ENCODE data around the gene MCCC1.
"Not testable (repeated sequence)": the region's sequence is repeated elsewhere in the genome, so short reads cannot be mapped to it uniquely, and the experiment has no call there.

MCCC1 gene

DNA sequence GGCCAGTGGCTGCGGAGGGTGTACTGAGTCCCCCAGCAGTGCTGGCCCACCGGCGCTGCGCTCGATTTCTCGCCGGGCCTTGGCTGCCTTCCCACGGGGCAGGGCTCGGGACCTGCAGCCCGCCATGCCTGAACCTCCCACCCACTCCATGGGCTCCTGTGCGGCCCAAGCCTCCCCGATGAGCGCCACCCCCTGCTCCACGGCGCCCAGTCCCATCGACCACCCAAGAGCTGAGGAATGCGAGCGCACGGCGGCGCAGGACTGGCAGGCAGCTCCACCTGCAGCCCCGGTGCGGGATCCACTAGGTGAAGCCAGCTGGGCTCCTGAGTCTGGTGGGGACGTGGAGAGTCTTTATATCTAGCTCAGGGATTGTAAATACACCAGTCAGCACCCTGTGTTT lies 1.7 kb upstream of the MCCC1 start:
- not testable (repeated sequence) for DNase-seq

DNA sequence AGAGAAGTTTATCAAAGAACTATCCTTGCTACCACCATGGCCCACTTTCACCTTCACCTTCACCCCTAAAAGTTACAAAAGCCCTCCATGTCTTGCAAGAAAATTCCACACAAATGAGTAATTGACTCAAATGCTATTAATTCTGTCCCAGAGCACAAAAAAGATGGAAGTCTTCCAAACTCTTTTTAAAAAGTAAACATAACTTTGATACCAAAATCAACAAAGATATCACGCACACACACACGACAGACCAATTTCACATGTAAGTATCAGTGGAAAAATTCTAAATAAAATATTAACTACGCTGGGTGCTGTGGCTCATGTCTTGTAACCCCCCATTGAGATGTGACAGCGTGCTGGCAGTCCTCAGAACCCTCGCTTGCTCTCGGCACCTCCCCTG lies 1.1 kb upstream of the MCCC1 start:
- DNase-seq: no peak

DNA sequence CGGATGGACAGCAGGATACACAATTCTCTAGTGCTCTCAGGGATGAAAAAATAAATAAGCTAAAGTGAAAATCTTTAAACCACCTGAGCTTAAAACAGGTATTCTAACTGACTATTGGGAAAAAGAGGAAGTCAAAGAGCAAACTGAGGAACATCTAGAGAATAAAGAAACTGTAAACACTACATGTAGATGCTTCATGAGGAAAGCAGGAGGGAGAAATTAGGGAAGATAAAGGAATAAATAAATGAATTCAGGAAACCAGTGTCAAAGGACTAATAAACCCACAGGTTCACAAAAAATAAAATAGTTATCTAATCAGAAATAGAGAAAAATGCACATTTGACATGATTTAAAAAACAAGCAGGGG lies 525 bp upstream of the MCCC1 start:
- no peak for DNase-seq

DNA sequence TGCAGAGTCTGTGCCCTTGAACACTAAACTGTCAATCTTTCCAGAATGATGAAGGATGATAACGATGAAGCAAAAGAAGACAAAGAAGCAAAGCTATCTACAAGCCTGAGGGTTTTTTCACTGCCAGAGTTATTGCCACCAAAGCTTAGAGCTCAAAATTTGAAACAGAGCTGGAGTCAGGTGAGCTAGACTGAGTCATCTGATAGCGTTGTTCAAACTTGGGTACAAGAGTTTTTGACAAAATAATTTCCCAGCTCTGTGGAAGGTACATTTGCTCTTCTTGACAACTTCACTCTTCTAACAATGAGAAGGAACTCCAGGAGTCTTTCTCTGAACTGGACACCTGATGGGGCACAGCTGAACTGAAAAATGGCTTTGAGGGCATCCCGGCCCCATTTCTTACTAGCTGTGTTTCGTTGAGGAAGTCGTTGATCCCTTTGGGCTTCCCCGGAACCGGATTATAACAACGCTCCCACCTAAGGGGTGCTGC lies 715 bp downstream of the MCCC1 start:
- no peak for DNase-seq

DNA sequence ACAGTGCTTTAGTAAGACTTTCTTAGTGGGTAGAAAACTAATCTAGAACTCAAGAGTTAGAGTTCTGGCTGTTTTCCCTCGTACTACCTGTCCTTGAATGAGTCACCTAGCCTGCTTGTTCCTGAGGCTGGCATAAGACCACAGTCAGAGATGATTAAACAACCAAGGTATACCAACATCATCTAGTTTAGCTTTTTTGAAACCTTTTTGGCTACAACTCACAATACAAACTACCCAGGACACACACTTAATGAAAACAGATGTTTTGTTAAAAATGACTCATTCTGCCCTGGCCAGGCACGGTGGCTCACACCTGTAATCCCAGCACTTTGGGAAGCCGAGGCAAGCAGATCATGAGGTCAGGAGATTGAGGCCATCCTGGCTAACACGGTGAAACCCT lies 4.6 kb downstream of the MCCC1 start:
- no peak for DNase-seq

DNA sequence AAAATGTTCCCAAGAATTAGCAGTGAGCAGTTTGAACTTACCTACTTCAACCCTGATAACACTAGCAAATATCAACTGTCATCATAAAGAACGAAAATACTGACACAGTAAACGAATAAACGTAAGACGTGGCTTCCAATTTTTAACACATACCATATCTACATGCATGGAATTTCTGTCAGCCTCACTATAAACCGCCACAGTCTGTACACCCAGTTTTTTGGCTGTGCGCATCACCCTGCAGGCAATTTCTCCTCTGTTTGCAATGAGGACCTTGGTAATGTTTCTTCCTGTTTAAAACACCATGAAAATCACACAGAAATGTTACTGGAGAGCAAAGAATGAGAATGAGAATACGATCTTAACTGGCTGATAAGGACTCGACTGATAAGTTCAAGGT lies 7.0 kb downstream of the MCCC1 start:
- DNase-seq: no peak

DNA sequence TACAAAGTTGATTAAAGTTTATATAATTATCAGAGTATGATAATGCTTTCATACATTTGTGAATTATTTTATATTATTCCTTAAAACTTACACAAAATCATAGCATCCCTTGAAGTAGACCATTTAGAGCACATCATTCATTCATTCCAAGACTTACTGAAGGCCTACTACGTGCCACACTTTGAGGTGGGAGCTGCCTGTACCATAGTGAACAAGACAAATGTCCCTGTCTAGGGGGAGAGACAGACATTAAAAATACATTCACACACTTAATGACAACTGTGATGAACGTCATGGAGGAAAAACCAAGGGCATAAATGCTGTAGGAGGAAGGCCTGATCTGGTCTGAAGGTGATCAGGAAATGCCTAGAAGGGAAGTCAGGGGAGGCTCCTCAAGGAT lies 12.1 kb downstream of the MCCC1 start:
- no peak for DNase-seq

DNA sequence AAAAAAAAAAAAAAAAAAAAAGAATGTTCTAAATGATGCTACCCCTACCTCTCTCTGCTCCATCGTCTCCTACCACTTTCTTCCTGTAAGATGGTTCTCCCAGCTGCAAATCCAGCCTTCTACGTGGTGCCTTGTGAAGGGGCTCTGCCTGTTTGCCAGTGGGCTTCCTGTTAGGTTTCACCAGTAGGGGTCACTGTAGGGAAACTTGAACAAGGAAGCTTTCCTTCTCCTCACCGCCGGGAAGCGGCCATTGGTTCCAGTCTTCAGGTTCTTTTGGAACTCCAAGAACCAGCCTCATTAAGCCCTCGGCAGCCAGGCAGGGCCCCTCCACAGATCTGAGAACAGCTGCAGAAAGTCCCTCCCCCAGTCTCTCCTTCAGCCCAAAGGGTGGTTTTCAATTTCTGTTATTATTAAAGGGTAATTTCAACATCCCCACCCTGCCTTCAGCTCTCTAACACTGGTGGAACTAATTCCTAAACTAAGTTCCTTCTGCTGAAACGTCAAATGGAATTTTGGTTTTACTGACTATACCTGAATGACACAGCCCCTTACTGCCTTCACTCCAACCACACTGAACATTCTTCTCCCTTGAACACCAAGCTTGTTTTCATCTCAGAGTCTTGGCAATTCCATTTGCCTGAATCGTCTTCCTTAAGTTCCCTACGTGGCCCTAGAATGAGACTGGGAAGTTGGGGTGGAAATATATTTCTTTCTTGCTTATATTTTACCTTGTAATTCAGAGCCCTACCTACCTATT lies 13.5 kb downstream of the MCCC1 start:
- DNase-seq: no peak

DNA sequence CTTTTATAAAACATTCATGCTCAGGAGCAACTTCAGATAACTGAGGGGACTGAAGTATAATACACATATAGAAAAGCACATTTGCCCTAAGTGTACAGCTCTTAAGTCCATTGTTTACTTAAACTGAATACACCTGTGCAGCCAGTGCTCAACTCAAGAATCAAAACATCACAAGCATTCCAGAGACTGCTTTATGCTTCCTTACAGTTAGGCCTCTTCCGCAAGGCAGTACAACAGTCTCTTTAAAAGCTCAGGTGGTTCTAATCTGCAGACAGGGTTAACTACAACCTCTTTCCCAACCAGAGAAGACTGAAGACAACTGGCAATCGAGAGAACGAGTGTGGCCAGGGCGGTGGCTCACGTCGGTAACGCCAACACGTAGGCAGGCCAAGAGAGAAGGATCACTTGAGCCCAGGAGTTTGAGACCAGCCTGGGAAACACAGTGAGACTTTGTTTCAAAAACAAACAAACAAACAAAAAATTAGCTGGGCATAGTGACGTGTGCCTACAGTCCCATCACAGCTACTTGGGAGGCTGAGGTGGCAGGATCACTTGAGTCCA lies 16.9 kb downstream of the MCCC1 start:
- DNase-seq: no peak

DNA sequence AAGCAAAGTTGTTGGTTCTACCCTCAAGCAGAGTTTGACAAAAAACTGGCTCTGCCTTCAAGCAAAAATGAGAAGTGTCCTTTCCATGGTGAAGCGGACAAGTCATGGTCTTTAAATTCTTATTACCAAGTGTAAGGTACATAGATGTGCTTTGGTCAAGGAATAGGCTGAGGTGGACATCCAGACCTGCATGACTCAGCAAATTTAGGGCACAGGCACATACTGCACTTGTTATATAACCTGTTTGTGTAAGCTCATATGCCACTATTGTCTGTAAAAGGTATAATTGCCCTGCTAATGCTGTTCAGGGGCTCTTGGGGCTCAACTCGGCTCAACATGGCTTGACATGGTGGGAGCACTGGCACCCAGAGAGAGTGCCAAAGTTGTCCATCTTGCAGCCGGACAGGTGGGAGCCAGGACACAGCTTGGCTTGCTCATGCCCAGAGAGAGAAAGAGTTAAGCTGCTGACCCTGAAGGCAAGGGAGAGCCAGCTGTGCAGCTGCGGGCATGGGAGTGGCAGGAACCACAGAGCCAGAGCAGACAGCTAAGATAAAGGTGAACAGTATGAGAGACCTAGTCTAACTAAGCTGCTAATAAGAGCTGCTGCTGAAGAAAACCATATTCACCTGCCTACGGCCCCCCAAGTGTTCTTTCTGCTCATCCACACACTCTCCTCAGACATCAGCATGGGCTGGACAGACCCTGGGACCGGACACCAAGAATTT lies 17.7 kb downstream of the MCCC1 start:
- DNase-seq: no peak

DNA sequence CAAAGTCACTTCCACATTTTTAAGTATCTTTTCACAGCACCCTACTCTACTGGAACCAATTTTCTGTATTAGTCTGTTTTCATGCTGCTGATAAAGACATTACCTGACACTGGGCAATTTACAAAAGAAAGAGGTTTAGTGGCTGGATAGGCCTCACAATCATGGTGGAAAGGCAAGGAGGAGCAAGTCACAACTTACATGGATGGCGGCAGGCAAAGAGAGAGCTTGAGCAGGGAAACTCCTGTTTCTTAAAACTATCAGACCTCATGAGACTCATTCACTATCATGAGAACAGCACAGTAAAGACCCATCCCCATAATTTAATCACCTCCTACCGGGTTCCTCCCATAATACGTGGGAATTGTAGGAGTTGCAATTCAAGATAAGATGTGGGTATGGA lies 18.7 kb downstream of the MCCC1 start:
- no peak for DNase-seq

DNA sequence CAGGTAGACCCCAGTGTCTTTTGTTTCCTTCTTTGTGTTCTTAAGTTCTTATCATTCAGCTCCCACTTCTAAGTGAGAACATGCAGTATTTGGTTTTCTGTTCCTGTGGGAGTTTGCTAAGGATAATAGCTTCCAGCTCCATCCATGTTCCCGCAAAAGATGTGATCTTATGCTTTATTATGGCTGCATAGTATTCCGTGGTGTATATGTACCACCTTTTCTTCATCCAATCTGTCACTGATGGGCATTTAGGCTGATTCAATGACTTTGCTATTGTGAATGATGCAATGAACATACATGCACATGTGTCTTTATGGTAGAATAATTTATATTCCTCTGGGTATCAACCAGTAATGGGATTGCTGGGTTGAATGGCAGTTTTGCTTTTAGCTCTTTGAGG lies 24.4 kb downstream of the MCCC1 start:
- no peak for DNase-seq

DNA sequence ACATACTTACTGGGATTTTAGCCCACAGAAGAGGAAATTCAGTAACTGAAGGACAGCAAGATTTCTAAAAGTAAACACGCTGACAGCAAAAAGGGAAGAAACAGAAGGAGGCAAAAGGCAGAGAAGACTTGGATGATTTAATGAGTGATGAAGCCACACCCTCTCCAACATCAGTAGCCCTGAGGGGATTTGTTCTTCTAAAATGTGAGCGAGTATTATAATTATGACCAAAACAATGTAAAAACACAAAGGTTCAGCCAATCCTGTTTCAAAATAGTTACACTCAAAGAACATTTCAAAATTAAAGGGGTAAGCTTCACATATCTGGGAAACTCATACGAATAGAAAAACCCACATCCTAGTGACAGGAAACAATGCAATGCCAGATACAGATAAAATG lies 25.0 kb downstream of the MCCC1 start:
- DNase-seq: no peak

DNA sequence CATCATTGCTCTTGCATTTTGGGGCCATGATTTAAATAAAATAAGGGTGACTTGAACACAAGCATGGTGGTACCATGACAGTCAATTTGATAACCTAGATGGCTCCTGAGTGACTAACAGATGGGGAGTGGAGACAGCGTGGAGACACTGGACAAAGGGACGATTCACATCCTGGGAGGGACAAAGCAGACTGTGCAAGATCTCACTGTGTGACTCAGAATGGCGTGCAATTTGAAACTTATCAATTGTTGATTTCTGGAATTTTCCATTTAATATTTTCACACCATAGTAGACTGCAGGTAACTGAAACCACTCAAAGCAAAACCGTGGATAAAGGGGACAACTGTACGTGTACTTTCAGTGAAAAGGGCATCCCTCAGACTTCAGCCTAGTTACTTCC lies 25.5 kb downstream of the MCCC1 start:
- no peak for DNase-seq

DNA sequence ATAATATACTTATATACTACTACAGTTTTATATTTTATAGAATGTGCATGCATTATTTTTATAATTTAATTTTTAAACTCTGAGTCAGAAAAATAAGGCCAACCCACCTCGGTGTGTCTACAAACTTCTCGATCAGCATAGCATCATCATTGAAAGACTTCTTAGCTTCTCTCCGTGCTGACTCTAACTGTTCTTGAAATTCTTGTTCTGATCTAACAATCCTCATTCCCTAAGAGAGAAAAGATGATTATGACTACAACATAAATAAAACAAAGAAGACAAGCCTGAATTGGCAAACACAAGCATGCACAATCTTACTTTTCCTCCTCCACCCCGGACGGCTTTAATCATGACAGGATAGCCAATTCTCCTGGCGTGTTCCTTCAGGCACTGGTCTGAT lies 28.4 kb downstream of the MCCC1 start:
- DNase-seq: no peak

DNA sequence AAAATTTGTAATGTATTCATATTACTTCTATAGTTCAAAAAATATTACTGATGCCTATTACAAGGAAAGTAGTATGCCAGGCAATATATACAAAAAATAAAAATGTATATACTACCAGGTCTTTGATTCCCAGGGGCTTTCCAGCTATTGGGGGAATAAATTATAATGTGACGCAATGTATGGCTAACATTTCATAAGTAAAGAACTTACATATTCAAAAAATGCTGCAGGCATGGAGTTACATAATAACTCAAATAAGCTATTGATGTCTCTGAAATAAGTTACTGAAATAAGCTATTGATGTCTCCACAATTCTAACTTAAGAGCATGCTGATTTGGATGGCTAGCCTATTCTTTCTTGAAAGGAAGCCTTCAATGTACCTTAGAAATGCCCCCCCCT lies 30.2 kb downstream of the MCCC1 start:
- no peak for DNase-seq

DNA sequence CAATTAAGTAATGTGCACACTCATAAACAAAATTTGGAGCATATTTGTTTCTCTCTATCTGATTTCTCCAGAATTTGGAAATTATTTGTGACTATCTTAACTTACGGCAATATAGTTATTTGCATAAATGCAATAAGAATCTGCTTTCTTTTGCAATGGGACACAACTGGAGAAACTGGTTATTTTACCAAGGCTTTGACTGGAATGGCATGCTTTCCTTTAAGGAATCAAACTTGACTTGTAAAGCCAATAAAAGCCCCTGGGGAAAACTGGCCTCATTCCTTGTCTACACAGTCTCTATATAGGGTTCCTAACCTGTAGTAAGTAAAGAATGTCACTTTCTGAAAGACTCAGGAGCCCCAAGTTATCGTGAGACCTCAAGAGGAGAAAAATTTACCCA lies 32.4 kb downstream of the MCCC1 start:
- DNase-seq: not testable (repeated sequence)

DNA sequence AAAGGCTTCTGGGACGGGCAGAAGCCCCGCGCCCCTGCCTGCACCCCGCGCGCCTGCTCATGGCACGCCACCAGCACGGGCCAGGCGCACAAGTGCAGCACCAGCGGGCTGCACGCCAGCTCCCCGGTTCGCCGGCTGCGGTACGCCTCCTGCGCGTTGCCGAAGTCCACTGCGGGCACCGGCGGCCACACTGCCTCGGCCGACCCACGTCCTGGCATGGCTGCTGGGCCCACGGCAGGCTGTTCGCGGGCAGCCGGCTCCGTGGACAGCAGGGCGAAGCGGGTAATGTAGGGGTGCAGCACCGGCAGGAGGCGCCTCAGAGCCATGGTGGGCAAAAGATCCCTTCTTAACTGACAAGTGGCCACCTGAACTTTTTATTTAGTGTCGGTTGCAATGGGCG lies 34.8 kb downstream of the MCCC1 start:
- DNase-seq: no peak

DNA sequence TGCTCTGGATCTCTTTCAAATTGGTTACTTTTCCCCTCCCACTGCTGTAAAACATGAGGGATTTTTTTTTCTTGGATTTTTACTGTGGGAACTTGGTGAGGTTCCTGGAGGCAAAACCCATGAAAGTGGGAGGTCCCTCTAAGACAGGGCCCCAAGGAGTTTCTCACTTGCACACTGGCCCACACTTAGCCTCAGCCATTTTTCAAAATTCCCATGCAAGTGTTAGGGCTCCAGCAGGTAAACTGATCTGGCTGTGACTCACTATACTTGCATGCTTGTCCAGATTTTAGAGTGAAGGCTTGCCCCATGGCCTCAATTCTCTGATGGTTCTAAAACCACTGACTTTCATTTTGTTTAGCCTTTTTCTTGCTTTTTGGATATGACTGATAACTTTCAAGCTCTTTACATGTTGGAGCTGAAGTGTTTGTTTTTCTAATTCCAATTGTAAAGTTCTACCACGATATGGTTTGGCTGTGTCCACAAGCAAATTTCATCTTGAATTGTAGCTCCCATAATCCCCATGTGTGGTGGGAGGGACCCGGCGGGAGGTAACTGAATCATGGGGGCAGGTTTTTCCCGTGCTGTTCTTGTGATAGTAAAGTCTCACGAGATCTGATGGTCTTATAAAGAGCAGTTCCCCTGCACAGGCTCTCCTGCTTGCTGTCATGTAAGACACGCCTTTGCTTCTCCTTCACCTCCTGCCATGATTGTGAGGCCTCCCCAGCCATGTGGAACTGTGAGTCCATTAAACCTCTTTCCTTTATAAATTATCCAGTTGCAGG lies 37.7 kb downstream of the MCCC1 start:
- DNase-seq: no peak

DNA sequence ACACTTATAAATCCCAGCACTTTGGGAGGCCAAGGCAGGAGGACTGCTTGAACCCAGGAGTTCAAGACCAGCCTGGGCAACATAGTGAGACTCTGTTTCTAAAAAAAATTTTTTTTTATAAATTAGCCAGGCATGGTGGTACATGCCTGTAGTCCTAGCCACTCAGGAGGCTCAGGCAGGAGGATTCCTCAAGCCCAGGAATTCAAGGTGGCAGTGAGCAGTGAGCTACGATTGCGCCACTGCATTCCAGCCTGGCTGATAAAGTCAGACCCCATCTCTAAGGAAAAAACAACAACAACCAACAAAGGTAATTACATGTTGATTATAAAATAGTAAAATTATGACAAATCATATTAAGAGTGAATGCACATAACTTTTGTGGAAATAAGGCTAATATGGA lies 40.9 kb downstream of the MCCC1 start:
- no peak for DNase-seq

DNA sequence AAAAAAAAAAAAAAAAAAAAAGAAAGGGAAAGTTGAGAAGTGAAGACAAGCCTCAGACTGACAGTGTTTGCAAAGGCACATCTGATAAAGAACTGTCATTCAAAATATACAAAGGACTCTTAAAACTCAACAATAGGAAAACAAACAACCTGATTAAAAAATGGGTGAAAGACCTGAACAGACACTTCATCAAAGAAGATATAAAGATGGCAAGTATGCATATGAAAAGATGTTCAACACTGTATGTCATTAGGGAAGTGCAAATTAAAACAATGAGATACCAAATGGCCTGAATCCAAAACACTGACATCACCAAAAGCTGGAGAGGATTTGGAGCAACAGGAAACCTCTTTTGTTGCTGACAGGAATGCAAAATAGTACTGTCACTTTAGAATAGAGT lies 48.6 kb downstream of the MCCC1 start:
- DNase-seq: no peak

DNA sequence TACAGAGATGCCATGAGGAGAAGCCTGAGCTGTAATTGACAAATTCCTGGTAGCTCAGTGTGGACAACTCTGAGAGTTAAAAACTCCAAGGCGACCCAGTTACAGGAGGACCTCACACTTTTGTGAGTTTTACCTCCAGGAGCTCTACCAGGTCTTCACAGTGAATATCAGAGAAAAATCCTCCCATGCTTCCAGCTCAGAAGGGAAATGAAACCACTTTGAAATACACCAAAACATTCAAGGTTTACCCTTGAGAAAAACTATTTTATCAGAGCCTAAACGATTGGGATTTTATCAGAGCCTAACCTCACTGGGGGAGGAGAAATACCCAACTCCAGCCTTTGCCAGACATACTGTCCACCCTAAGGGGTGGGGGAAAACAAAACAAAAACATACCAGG lies 52.4 kb downstream of the MCCC1 start:
- DNase-seq: no peak

DNA sequence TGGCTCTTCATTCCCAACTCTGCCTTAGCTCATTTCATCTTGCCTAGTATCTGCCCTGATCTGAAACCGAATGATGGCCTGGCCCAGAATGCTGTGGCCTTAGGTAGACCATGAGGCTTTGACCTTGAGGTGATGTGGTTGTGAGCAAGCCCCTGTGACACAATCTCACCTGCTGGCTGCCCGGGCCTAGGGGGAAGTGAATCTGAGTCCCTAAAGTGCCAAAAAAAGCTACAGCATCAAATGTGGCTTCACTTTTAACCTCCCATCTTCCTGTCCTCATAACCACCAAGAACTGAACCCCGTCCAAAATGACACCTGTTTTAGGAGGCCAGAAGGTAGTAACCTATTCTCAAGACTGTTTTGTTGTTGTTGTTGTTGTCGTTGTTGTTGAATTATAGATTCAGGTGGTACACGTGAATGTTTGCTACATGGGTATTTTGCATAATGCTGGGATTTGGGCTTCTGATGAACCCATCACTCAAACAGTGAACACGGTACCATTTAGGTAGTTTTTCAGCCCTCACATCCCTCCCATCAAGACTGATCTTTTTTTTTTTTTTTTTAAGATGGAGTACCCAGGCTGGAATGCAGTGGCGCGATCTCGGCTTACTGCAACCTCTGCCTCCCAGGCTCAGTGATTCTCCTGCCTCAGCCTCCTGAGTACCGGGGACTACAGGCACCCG lies 54.6 kb downstream of the MCCC1 start:
- DNase-seq: no peak

All from amniotic stem cell (primary cell).